HG03095 (cell line): ENCODE measurements around the gene CATSPERZ.
"Not testable (repeated sequence)": the region's sequence is repeated elsewhere in the genome, so short reads cannot be mapped to it uniquely, and the experiment has no call there.

ENCODE experiments used
- ATAC-seq: cut with Tn5 transposase; IDR thresholded peaks from one replicate; pipeline ENCODE4 v1.9.1; 2021; ENCODE audit warnings: moderate library complexity; ENCODE audit not compliant: unreplicated experiment

CATSPERZ gene

DNA sequence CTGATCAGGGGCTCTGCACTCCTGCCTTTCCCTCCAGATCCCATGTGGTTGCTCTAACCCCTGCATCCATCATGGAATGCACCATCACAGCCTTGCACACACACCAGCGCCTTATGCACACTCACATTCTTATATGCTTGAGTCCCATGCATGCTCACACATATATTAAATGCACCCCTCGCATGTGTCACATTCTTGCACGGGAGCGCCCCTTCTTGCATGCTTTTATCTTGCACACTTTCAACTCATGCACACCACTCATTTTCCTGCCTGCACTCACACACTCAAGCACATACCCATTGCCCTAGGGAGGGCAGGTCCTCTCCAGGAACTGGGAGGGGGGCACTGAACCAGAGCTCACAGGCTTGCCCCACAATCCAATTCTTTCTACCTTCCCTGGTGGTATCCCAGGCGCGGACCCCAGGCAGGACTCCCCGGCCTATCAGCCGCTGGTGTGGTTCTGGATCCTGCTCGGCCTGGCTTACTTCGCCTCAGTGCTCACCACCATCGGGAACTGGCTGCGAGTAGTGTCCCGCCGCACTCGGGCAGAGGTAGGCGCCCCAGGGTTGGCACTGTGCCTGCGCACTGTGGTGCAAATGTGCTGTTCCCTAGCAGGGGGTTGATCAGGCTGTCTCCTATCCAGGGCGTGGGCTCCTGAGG is 2.3 kb upstream of the CATSPERZ start:
- no peak for ATAC-seq

DNA sequence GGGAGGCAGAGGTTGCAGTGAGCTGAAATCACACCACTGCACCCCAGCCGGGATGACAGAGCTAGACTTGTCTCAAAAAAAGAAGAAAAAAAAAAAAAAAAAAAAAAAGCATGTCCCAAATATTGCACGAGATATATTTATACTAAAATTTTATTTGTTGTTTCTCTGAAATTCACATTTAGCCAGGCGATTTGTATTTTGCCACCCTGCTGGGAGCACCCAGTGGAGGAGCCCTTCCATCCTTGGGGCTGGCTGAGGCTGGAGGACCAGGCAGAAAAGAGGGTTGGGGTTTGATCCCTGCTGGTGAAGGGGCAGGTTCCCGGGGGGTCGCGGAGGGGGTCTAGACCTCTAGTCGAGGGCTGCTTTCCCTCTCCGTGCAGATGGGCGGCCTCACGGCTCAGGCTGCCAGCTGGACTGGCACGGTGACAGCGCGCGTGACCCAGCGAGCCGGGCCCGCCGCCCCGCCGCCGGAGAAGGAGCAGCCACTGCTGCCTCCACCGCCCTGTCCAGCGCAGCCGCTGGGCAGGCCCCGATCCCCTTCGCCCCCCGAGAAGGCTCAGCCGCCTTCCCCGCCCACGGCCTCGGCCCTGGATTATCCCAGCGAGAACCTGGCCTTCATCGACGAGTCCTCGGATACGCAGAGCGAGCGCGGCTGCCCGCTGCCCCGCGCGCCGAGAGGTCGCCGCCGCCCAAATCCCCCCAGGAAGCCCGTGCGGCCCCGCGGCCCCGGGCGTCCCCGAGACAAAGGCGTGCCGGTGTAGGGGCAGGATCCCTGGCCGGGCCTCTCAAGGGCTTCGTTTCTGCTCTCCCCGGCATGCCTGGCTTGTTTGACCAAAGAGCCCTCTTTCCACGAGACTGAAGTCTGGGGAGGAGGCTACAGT is 952 bp upstream of the CATSPERZ start:
- no peak for ATAC-seq

DNA sequence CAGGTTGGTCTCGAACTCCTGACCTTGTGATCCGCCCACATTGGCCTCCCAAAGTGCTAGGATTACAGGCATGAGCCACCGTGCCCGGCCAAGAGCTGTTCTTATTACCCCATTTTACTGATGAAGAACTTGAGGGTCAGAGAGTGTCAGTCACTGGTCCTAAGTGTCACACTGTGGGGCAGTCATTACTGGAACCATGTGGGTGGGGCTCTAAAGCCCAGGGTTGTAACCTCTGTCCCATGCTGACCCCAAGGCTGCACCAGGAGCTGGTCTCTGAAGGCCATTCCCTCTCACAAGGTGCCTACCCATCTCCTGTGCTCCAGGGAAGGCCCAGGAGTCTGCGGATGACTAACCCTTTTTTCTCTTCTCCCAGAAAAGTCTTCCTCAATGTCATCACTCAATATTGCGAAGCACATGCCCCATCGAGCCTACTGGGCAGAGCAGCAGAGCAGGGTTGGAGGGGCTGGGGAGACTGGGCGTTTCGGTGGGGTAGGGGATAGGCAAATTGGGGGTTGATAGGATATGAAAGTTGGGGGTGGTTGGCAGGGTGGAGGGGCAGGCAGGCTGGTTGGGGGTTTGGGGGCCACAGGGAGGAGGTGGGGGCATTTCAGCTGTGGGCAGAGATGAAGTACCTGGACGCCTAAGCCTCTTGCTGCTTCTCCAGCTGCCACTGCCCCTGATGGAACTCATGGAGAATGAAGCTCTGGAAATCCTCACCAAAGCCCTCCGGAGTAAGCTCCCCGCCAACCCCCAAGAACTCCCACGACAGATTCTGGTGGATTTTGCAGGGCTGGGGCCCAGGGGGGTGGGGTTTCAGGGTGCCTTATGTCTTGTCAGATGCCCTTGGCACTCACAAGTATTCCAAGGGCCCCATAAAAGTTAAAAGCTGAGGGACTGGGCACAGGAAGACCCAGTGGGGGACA is 3.2 kb downstream of the CATSPERZ start:
- no peak for ATAC-seq

DNA sequence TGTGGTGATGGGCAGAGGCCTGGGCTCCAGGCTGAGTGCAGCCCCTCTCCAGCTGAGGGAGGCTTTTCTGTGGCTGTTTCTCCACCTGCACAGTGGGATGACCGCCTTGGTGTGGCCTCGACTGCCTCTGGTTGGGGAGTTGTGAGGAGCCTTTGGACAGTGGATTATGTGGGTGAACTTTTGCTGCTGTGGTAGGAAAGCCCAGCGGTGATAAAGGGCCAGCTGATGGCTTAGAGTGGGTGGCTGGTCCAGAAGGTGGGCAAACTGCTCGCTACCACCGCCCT is 3.8 kb downstream of the CATSPERZ start:
- ATAC-seq = no peak

DNA sequence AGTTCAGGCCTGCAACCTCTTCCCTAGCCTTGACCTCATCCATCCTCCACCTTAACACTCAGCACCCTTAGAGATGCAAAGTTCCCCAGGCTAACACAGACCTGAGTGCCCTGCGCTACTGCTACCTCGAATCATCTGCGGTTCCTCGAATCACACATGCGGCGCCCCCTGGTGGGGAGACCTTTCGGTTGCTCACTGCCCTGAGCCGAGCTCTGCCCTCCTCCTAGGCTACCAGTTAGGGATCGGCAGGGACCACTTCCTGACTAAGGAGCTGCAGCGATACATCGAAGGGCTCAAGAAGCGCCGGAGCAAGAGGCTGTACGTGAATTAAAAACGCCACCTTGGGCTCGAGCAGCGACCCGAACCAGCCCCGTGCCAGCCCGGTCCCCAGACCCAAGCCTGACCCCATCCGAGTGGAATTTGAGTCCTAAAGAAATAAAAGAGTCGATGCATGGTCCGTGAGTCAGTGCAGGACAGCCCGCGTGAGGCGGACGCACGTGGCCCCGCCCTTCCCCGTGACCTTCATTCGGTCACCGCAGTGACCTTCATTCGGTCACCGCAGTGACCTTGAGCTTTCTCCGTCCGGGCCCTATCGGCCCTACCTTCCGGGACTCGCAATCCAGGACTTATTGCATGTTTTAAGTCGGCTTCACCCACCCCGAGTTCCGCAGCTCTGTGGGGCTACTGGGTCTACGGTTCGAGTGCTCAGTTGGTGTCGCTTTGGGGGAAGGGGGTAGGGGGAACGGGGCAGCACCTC is 4.3 kb downstream of the CATSPERZ start:
- peak; percentile 13 for ATAC-seq

DNA sequence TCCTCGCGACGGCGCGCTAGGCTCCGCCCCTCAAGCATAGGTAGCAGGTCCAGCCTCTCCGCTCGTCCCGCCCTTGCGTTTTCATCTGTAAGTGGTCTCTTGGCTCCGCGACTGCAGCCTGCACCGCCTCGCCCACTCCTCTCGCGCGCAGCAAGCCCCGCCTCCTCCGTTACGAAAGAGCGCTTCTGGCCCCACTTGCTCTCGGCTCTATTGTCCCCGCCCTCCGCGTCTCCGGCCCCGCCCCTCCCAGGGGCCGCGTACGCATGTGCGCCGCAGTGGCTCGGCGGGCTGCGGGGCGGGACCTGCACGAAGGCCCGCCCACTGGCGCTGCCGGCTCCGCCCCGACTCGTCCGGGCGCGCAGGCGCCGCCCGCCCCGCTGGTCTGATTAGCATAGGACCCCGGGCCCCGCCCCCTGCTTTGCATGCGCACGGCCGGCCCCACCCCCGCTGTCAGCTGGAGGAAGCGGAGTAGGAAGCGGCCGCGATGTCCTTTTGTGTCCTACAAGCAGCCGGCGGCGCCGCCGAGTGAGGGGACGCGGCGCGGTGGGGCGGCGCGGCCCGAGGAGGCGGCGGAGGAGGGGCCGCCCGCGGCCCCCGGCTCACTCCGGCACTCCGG is 5.0 kb downstream of the CATSPERZ start, which contains the start of gene ESRRA:
ESRRA (plus strand) TSS at position 450 of the 616 bp plus-strand sequence. CDS start 1,656 bp downstream, outside the sequence.
- peak; percentile 59 for ATAC-seq

DNA sequence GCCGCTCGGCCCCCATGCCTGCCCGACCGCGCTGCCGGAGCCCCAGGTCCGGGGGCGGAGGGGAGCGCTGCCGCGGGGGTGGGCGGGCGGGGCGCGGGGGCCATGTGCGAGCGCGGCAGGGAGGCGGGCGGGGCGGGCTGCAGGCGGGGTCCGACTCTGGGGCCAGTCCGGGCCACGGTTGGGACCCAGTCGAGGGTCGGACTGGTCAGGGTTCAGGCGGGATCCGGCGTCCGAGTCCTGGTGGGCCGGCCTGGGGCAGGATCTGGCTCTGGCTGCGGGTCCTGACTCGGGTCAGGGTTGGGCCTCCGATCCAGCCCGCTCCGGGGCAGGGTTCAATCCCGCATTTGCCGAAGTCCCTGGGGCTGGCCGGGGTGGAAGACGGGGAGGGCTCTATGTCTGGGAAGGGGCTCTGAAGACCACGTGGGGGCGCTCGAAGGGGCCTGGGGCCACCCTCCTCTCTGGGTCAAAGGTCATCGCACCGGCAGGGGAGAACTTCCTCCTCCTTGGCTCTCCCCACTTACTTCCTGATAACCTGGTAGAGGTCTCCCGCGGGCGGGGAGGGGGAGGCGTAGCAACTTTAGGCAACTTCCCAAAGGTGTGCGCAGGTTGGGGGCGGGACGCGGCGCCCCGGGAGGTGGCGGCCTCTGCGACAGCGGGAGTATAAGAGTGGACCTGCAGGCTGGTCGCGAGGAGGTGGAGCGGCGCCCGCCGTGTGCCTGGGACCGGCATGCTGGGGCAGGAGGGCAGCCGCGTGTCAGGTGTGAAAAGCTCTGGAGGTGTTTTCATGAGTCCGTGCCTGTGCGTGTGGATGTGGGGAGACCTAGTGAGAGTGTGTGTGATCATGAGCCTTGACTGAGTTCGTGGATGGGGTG is 5.8 kb downstream of the CATSPERZ start:
- ATAC-seq = peak; percentile 24

DNA sequence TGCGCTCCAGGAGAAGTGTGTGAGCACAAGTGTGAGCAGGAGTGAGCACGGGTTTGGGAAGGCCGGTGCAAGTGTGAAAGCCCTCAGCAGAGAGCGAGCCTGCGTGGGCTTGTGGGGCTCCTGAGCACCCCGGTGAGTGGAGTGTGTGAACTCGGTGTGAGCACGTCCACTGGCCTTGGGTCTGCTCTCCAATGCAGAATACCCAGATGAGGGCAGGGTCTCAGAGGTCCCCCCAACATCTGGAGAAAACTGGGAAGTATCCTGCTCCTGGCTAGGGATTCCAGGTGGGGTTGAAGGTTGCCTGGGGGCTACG is 6.4 kb downstream of the CATSPERZ start:
- no peak for ATAC-seq

DNA sequence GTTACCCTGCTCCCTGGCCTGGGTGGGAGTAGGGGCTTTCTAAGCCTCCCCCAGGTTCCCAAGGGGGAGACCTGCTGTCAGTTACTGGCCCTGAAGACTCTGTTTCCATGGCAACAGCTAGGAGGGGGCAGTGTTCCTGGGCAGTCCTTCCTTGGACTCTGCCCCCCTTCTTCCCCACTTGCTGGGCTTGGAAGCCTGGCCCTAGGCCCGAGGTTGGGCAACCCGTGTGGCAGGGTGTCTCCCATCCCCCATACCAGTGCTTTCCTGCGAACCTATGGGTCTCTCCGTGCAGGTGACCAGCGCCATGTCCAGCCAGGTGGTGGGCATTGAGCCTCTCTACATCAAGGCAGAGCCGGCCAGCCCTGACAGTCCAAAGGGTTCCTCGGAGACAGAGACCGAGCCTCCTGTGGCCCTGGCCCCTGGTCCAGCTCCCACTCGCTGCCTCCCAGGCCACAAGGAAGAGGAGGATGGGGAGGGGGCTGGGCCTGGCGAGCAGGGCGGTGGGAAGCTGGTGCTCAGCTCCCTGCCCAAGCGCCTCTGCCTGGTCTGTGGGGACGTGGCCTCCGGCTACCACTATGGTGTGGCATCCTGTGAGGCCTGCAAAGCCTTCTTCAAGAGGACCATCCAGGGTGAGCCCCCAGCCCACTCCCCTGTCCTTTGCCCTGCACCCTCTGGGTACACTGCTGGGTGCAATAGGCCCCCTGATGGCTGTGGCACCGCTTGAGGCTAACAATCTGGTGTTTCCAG is 6.9 kb downstream of the CATSPERZ start:
- no peak for ATAC-seq

DNA sequence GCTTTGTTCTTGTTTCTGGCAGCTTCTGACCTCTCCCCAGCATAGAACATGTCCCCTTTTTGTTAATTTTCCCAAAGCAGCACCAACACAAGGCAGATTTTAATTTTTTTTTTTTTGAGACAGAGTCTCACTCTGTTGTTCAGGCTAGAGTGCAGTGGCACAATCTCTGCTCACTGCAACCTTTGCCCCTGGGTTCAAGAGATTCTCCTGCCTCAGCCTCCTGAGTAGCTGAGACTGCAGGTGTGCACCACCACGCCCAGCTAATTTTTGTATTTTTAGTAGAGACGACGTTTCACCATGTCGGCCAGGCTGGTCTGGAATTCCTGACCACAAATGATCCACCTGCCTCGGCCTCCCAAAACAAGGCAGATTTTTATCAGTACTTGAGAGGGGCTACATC is 7.6 kb downstream of the CATSPERZ start:
- ATAC-seq = not testable (repeated sequence)

DNA sequence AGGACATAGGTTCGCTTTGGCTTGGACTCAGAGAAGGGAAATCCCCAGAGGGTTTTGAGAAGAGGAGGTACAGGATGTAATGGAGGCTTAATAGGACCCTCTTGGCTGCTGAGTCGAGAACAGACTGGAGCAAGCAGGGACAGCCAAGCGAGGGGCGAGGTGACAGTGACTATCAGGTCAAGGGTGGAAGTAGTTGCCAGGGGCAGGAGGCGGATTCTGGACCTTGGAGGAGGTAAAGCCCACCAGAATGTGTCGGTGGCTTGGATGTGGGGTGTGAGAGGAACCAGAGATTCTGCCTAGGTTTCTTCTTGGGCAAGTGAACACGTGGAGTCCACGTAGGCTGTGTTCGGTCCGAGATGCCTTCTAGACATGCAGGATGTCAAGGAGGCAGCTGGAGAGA is 12.8 kb downstream of the CATSPERZ start:
- ATAC-seq = no peak

DNA sequence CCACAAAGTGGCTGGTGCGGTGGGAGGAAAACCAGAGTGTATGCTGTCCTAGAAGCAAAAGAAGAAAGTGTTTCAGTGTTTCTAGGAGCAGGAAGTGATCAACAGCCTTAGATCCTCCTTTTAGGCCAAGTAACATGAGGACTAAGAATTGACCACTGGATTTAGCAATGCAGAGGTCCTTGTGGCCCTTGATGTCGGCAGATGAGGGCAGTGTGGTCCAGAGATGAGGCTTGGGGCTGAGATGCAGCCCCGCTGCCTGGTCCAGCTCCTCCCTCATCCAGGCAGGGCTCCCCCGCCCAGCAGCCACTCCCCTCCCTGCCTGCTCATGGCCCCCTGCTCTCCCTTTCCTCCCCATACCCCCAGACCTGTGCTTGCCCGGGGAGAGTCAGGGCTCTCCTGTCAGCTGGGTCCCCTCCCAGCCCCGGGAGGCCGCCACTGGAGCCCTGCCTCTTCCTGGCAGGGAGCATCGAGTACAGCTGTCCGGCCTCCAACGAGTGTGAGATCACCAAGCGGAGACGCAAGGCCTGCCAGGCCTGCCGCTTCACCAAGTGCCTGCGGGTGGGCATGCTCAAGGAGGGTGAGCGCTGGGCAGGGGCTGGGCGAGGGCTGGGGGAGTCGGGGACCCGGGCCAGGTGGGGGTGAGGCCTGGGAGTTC is 13.5 kb downstream of the CATSPERZ start:
- ATAC-seq = no peak

DNA sequence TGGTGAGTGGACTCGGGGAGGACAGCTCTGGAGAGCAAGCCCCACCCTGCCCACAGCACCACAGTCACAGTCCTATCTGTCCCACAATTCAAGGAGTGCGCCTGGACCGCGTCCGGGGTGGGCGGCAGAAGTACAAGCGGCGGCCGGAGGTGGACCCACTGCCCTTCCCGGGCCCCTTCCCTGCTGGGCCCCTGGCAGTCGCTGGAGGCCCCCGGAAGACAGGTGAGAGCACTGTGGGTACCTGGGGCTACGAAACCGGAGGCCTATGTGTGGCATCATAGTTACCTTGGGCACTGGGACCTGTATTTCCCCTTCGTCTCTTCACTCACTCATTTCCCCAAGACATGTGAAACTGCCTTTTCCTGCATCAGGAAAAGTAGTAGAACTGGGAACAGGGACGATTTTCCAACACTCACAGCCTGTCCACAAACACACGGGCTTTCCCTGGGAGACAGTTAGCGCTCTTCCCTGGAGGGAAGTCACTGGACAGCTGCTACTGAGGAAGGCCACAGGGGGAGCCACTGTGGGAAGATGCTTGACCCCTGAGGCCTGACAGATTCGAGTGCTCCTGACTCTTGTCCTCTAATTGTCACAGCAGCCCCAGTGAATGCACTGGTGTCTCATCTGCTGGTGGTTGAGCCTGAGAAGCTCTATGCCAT is 14.1 kb downstream of the CATSPERZ start:
- ATAC-seq = no peak

DNA sequence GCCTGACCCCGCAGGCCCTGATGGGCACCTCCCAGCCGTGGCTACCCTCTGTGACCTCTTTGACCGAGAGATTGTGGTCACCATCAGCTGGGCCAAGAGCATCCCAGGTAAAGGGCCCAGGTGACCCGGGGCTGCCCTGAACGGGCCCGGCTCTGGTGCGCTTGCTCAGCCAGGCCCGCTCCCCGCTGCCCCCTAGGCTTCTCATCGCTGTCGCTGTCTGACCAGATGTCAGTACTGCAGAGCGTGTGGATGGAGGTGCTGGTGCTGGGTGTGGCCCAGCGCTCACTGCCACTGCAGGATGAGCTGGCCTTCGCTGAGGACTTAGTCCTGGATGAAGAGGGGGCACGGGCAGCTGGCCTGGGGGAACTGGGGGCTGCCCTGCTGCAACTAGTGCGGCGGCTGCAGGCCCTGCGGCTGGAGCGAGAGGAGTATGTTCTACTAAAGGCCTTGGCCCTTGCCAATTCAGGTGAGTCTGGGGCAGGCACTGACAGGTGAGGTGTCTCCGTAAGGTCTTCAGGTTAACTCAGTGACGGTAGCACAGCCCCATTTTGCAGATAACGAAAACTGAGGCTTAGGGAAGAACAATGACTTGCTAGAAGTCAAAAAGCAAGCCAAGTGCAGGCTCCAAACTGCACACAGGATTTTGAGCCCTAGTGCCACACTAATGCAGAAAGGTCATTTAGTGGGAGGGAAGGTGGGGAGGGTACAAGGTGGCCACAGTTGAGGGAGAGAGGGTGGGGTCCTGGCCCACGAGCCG is 14.8 kb downstream of the CATSPERZ start:
- no peak for ATAC-seq

DNA sequence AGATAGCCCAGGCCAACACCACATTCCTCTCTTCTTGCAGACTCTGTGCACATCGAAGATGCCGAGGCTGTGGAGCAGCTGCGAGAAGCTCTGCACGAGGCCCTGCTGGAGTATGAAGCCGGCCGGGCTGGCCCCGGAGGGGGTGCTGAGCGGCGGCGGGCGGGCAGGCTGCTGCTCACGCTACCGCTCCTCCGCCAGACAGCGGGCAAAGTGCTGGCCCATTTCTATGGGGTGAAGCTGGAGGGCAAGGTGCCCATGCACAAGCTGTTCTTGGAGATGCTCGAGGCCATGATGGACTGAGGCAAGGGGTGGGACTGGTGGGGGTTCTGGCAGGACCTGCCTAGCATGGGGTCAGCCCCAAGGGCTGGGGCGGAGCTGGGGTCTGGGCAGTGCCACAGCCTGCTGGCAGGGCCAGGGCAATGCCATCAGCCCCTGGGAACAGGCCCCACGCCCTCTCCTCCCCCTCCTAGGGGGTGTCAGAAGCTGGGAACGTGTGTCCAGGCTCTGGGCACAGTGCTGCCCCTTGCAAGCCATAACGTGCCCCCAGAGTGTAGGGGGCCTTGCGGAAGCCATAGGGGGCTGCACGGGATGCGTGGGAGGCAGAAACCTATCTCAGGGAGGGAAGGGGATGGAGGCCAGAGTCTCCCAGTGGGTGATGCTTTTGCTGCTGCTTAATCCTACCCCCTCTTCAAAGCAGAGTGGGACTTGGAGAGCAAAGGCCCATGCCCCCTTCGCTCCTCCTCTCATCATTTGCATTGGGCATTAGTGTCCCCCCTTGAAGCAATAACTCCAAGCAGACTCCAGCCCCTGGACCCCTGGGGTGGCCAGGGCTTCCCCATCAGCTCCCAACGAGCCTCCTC is 15.7 kb downstream of the CATSPERZ start:
- not testable (repeated sequence) for ATAC-seq
